ENCODE results near the gene EXOC4. TPM values are rescaled to one million over a fixed set of nuclear protein-coding genes. Genes with fewer than 3 reads are reported as not detected.

EXOC4 gene
- total RNA-seq, 1 experiment from 2014 or later: 77.0 TPM

GRCh38 chr7:133804127-133804526, 551.2 kb downstream of the EXOC4 start:
- no peak for DNase-seq (ENCODE audit: extremely low read depth, low read depth)

GRCh38 chr7:133805426-133805825, 552.5 kb downstream of the EXOC4 start:
- no peak for DNase-seq (ENCODE audit: extremely low read depth, low read depth)

- no peak for DNase-seq (ENCODE audit: extremely low read depth, low read depth)
Measured at GRCh38 chr7:133807624-133808492, 555.0 kb downstream of the EXOC4 start.

GRCh38 chr7:133808493-133808866, 555.6 kb downstream of the EXOC4 start:
- DNase-seq (ENCODE audit: extremely low read depth, low read depth): no peak

- no peak for DNase-seq (ENCODE audit: extremely low read depth, low read depth)
Measured at GRCh38 chr7:133812877-133813276, 560.0 kb downstream of the EXOC4 start.

- no peak for DNase-seq (ENCODE audit: extremely low read depth, low read depth)
Measured at GRCh38 chr7:133815611-133816210, 562.8 kb downstream of the EXOC4 start.

- no peak for DNase-seq (ENCODE audit: extremely low read depth, low read depth)
Measured at GRCh38 chr7:133819695-133820094, 566.8 kb downstream of the EXOC4 start.

GRCh38 chr7:133820584-133820983, 567.7 kb downstream of the EXOC4 start:
- no peak for DNase-seq (ENCODE audit: extremely low read depth, low read depth)

- no peak for DNase-seq (ENCODE audit: extremely low read depth, low read depth)
Measured at GRCh38 chr7:133821171-133821570, 568.3 kb downstream of the EXOC4 start.

- no peak for DNase-seq (ENCODE audit: extremely low read depth, low read depth)
Measured at GRCh38 chr7:133822001-133822641, 569.2 kb downstream of the EXOC4 start.

GRCh38 chr7:133822868-133823552, 570.1 kb downstream of the EXOC4 start:
- no peak for DNase-seq (ENCODE audit: extremely low read depth, low read depth)

- no peak for DNase-seq (ENCODE audit: extremely low read depth, low read depth)
Measured at GRCh38 chr7:133824132-133824531, 571.3 kb downstream of the EXOC4 start.

GRCh38 chr7:133827707-133828623, 575.1 kb downstream of the EXOC4 start:
- DNase-seq (ENCODE audit: extremely low read depth, low read depth): no peak

- DNase-seq (ENCODE audit: extremely low read depth, low read depth): no peak
Measured at GRCh38 chr7:133828906-133829305, 576.0 kb downstream of the EXOC4 start.

- DNase-seq (ENCODE audit: extremely low read depth, low read depth): no peak
Measured at GRCh38 chr7:133829336-133829897, 576.5 kb downstream of the EXOC4 start.

GRCh38 chr7:133830081-133830480, 577.2 kb downstream of the EXOC4 start:
- no peak for DNase-seq (ENCODE audit: extremely low read depth, low read depth)

- no peak for DNase-seq (ENCODE audit: extremely low read depth, low read depth)
Measured at GRCh38 chr7:133836666-133837065, 583.8 kb downstream of the EXOC4 start.

GRCh38 chr7:133837224-133837623, 584.3 kb downstream of the EXOC4 start:
- no peak for DNase-seq (ENCODE audit: extremely low read depth, low read depth)

- no peak for DNase-seq (ENCODE audit: extremely low read depth, low read depth)
Measured at GRCh38 chr7:133839121-133839520, 586.2 kb downstream of the EXOC4 start.

GRCh38 chr7:133843341-133843740, 590.5 kb downstream of the EXOC4 start:
- no peak for DNase-seq (ENCODE audit: extremely low read depth, low read depth)

Data from NCI-H460 (cell line).